Smooth muscle cell (in vitro differentiated cells): ENCODE results near the gene FKBP7. TPM values are rescaled to one million over a fixed set of nuclear protein-coding genes. Genes with fewer than 3 reads are reported as not detected.

Experiments used
- DNase-seq: peaks from one replicate; lab custom pipeline; 2025; ENCODE audit not compliant: unreplicated experiment; lab: John Stamatoyannopoulos, UW
- H2AFZ ChIP-seq: fragments of 200-600 bp; sonication (generic); 2 replicates; pipeline ENCODE4 v1.6.0; 2016; ENCODE audit warnings: antibody characterized with exemption, low read depth, mild to moderate bottlenecking
- H3F3A ChIP-seq: fragments of 200-600 bp; sonication (generic); 2 replicates; pipeline ENCODE4 v1.6.0; 2017; ENCODE audit warnings: antibody characterized with exemption, low read depth
- H3K27ac ChIP-seq: fragments of 200-600 bp; sonication (generic); 2 replicates; pipeline ENCODE4 v1.5.1; 2016; ENCODE audit warnings: low read depth, mild to moderate bottlenecking
- H3K27me3 ChIP-seq: fragments of 200-600 bp; sonication (generic); 2 replicates; pipeline ENCODE4 v1.6.1; 2016; ENCODE audit warnings: low read depth, mild to moderate bottlenecking
- H3K36me3 ChIP-seq: fragments of 200-600 bp; sonication (generic); 2 replicates; pipeline ENCODE4 v1.5.1; 2016; ENCODE audit warnings: low read depth
- H3K4me1 ChIP-seq: fragments of 200-600 bp; sonication (generic); 2 replicates; pipeline ENCODE4 v1.5.1; 2016; ENCODE audit warnings: low read depth
- H3K4me2 ChIP-seq: fragments of 200-600 bp; sonication (generic); 2 replicates; pipeline ENCODE4 v1.6.0; 2016; ENCODE audit warnings: mild to moderate bottlenecking
- H3K4me3 ChIP-seq: fragments of 200-600 bp; sonication (generic); 2 replicates; pipeline ENCODE4 v1.5.1; 2016; ENCODE audit warnings: mild to moderate bottlenecking
- H3K79me2 ChIP-seq: fragments of 200-600 bp; sonication (generic); 2 replicates; pipeline ENCODE4 v1.6.0; 2016; ENCODE audit warnings: low read depth, mild to moderate bottlenecking
- H3K9ac ChIP-seq: fragments of 200-600 bp; sonication (generic); 2 replicates; pipeline ENCODE4 v1.6.0; 2016; ENCODE audit warnings: low read depth
- H3K9me3 ChIP-seq: fragments of 200-600 bp; sonication (generic); replicated peaks from 2 replicates; pipeline ENCODE4 v1.5.1; 2016; ENCODE audit warnings: low read depth
- H4K20me1 ChIP-seq: fragments of 200-600 bp; sonication (generic); 2 replicates; pipeline ENCODE4 v1.6.0; 2016; ENCODE audit warnings: low read depth
- WGBS: methylation state at CpG from one replicate; pipeline ENCODE4 v1.1.7; 2016; ENCODE audit warnings: low lambda C conversion rate; 5-methylcytosine and 5-hydroxymethylcytosine counted together
- polyA plus RNA-seq: library from polyadenylated mRNA; unstranded; fragments of >200 nt; fragmentation: Nextera tagmentation; extraction: Ambion mirVana; gene quantifications from 2 replicates; pipeline ENCODE4 v1.2.1, GENCODE V29; 2016
- total RNA-seq: library from RNA; depleted of rRNA; stranded (reverse); fragments of >200 nt; gene quantifications from 2 replicates; pipeline ENCODE4 v1.2.3, GENCODE V29; 2014
- TF ChIP-seq, protein P1 (sequence below): fragments of 200-600 bp; sonication (generic); IDR thresholded peaks from 2 replicates; pipeline ENCODE4 v1.5.1; 2017; ENCODE audit warnings: borderline replicate concordance, mild to moderate bottlenecking, antibody characterized with exemption; ENCODE audit not compliant: insufficient read depth, poor library complexity, severe bottlenecking

Gene FKBP7
- total and polyA plus RNA-seq, 2 experiments from 2014 or later, result 125 to 213 TPM

- no peak overlapping the region for H2AFZ ChIP-seq
- H3F3A ChIP-seq, result no peaks in the 10 kb centered on the region
- no peaks in the 10 kb centered on the region for H3K27me3 ChIP-seq
- DNase-seq, result no peak
- H3K9me3 ChIP-seq, result no peaks in the 10 kb centered on the region
- 90% methylated on average over 1 of the region's 1 CpG for WGBS
- no peaks in the 10 kb centered on the region for H3K4me1 ChIP-seq
- TF ChIP-seq, protein P1, sequence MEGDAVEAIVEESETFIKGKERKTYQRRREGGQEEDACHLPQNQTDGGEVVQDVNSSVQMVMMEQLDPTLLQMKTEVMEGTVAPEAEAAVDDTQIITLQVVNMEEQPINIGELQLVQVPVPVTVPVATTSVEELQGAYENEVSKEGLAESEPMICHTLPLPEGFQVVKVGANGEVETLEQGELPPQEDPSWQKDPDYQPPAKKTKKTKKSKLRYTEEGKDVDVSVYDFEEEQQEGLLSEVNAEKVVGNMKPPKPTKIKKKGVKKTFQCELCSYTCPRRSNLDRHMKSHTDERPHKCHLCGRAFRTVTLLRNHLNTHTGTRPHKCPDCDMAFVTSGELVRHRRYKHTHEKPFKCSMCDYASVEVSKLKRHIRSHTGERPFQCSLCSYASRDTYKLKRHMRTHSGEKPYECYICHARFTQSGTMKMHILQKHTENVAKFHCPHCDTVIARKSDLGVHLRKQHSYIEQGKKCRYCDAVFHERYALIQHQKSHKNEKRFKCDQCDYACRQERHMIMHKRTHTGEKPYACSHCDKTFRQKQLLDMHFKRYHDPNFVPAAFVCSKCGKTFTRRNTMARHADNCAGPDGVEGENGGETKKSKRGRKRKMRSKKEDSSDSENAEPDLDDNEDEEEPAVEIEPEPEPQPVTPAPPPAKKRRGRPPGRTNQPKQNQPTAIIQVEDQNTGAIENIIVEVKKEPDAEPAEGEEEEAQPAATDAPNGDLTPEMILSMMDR, result no peak
- peaks cover 19% of the 10 kb centered on the region for H3K79me2 ChIP-seq
- no peak overlapping the region for H3K27ac ChIP-seq
- no peak overlapping the region for H3K4me3 ChIP-seq
- H3K9ac ChIP-seq, result no peak overlapping the region
- no peaks in the 10 kb centered on the region for H3K36me3 ChIP-seq
- no peak overlapping the region for H3K4me2 ChIP-seq
- no peaks in the 10 kb centered on the region for H4K20me1 ChIP-seq
Observed at GRCh38 chr2:178420463-178420999, 57.9 kb downstream of the FKBP7 start.

DNA sequence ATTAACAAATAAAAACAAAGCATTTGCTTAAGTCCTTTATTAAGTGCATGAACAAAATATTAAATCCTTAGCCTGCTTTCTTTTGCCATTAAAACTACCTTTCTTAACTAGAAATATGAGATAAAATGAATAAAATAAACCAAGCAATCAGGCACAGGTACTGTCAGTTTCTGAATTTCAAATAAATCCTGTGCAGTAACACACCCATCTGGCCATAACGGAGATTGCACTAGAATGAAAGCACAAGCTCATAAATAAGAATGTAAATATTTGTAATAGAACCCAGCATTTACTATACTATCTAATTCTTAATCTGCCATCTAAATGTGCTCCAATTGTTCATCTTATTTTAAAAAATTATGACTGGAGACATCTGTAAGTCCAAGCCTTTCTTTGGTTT, 59.3 kb downstream of the FKBP7 start:
- Histone ChIP-seq H3K36me3 (no peaks in the 10 kb centered on the region), H3F3A (no peaks in the 10 kb centered on the region), H3K4me2 (no peak overlapping the region), H3K4me1 (no peaks in the 10 kb centered on the region), H3K4me3 (no peak overlapping the region), H3K9me3 (no peaks in the 10 kb centered on the region), H3K79me2 (peaks cover 18% of the 10 kb centered on the region), H4K20me1 (no peaks in the 10 kb centered on the region), H3K27me3 (no peaks in the 10 kb centered on the region), H3K27ac (no peak overlapping the region), H2AFZ (no peak overlapping the region), H3K9ac (no peak overlapping the region)
- no peak for DNase-seq
- TF ChIP-seq, protein P1, result no peak
- 86% methylated on average over 1 of the region's 1 CpG for WGBS

- H3K4me2 ChIP-seq, result no peak overlapping the region
- 95% methylated on average over 1 of the region's 1 CpG for WGBS
- no peak for DNase-seq
Observed at GRCh38 chr2:178418426-178418825, 60.0 kb downstream of the FKBP7 start.

More at GRCh38 chr2:178418426-178418825, 60.0 kb downstream of the FKBP7 start:
- H3K36me3 ChIP-seq, result no peaks in the 10 kb centered on the region
- no peak overlapping the region for H2AFZ ChIP-seq
- H3K4me3 ChIP-seq, result no peak overlapping the region
- H3K9ac ChIP-seq, result no peak overlapping the region
- TF ChIP-seq, protein P1, result no peak
- H3K27ac ChIP-seq, result no peak overlapping the region
- H3K27me3 ChIP-seq, result no peaks in the 10 kb centered on the region
- no peaks in the 10 kb centered on the region for H4K20me1 ChIP-seq
- no peaks in the 10 kb centered on the region for H3K9me3 ChIP-seq
- no peaks in the 10 kb centered on the region for H3K4me1 ChIP-seq
- peaks cover 18% of the 10 kb centered on the region for H3K79me2 ChIP-seq
- H3F3A ChIP-seq, result no peaks in the 10 kb centered on the region
